Limb (tissue), 2 donors: ENCODE measurements around the gene CACNA1F.

Source experiments
- DNase-seq, 2 donors: peaks; one replicate each; pipeline ENCODE4 v3.0.0-alpha.2; 2016; ENCODE audit errors: extremely low spot score in 2 of 2

Gene CACNA1F

GRCh38 chrX:49230500-49231232, 2.5 kb downstream of the CACNA1F start:
- DNase-seq: peak in 1 of 2 donors; percentile 44

- no peak for DNase-seq
Observed at GRCh38 chrX:49228185-49228584, 5.0 kb downstream of the CACNA1F start.

- no peak for DNase-seq
Observed at GRCh38 chrX:49227726-49228125, 5.4 kb downstream of the CACNA1F start.

- DNase-seq: no peak
Observed at GRCh38 chrX:49226946-49227345, 6.2 kb downstream of the CACNA1F start.

GRCh38 chrX:49225858-49226257, 7.3 kb downstream of the CACNA1F start:
- no peak for DNase-seq

- no peak for DNase-seq
Observed at GRCh38 chrX:49221868-49222267, 11.3 kb downstream of the CACNA1F start.

- no peak for DNase-seq
Observed at GRCh38 chrX:49220100-49220499, 13.0 kb downstream of the CACNA1F start.

GRCh38 chrX:49214996-49215526, 18.1 kb downstream of the CACNA1F start:
- DNase-seq: no peak

- no peak for DNase-seq
Observed at GRCh38 chrX:49214416-49214815, 18.7 kb downstream of the CACNA1F start.

- no peak for DNase-seq
Observed at GRCh38 chrX:49212861-49213260, 20.3 kb downstream of the CACNA1F start.

- DNase-seq: no peak
Observed at GRCh38 chrX:49212209-49212608, 20.9 kb downstream of the CACNA1F start.

GRCh38 chrX:49211074-49211473, 22.1 kb downstream of the CACNA1F start:
- DNase-seq: no peak

GRCh38 chrX:49210406-49210805, 22.7 kb downstream of the CACNA1F start:
- no peak for DNase-seq

GRCh38 chrX:49209434-49210251, 23.5 kb downstream of the CACNA1F start:
- DNase-seq: no peak

GRCh38 chrX:49208399-49208798, 24.7 kb downstream of the CACNA1F start:
- no peak for DNase-seq

GRCh38 chrX:49206543-49206942, 26.6 kb downstream of the CACNA1F start:
- no peak for DNase-seq

GRCh38 chrX:49205443-49205842, 27.7 kb downstream of the CACNA1F start:
- no peak for DNase-seq

GRCh38 chrX:49204709-49205108, 28.4 kb downstream of the CACNA1F start:
- no peak for DNase-seq

GRCh38 chrX:49204017-49204416, 29.1 kb downstream of the CACNA1F start:
- no peak for DNase-seq

- no peak for DNase-seq
Observed at GRCh38 chrX:49203536-49203935, 29.6 kb downstream of the CACNA1F start.

- DNase-seq: no peak
Observed at GRCh38 chrX:49202022-49202421, 31.1 kb downstream of the CACNA1F start.
